ENCODE results near the gene RPS27L. TPM values are rescaled to one million over a fixed set of nuclear protein-coding genes. Genes with fewer than 3 reads are reported as not detected.
A peak's percentile ranks its signal among the peaks of the same experiment; 100 is the strongest.

The RPS27L gene
- polyA plus RNA-seq, 1 experiment, result 171 TPM

GRCh38 chr15:63187589-63188226 is 30.4 kb upstream of the RPS27L start:
- CTCF ChIA-PET, result no interaction called here
- no peaks in the 10 kb centered on the region for H3K36me3 ChIP-seq (ENCODE audit: control insufficient read depth, insufficient read depth, low read length)
- DNase-seq (ENCODE audit: low read depth), result no peak
- no peaks in the 10 kb centered on the region for H3K27me3 ChIP-seq (ENCODE audit: control insufficient read depth, insufficient read depth, low read length)
- POLR2A ChIA-PET, result no interaction called here
- TF ChIP-seq CTCF (IDR thresholded peaks at IDR 0.05; ENCODE audit: insufficient read depth, low read depth, low read length), result no peak
- no peak overlapping the region for H3K4me3 ChIP-seq (ENCODE audit: low read depth, low read length)

DNA sequence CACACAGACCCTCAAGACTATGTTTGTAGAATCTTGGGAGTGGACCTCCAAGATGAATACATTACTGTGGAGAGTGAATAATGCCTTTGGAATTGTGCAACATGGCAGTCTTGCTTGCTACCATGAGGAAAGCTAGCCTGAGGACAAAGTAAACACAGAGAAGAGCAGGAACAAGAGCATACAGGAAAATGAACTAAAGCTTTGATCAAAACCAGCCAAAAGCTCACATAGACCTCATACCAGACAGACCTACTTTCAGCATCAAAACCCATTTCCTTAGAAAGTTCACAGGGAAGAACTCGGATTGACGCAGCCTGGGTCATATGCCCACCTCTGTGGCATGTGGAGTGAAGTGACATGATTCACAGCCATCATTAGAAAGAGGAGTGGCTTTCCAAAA is 28.8 kb upstream of the RPS27L start:
- CTCF ChIA-PET, result interaction anchor here (1.0 kb wide), 1 partner anchor 10 kb away, joined by 3 read pairs; no protein-coding TSS in a partner anchor
- Histone ChIP-seq H3K4me3 (ENCODE audit: low read depth, low read length) (no peak overlapping the region), H3K27me3 (ENCODE audit: control insufficient read depth, insufficient read depth, low read length) (no peaks in the 10 kb centered on the region), H3K36me3 (ENCODE audit: control insufficient read depth, insufficient read depth, low read length) (no peaks in the 10 kb centered on the region)
- POLR2A ChIA-PET, result interaction anchor here (0.6 kb wide), 1 partner anchor 92 kb away, joined by 10 read pairs; no protein-coding TSS in a partner anchor
- peak; percentile 62 for DNase-seq (ENCODE audit: low read depth)
- TF ChIP-seq CTCF (IDR thresholded peaks at IDR 0.05; ENCODE audit: insufficient read depth, low read depth, low read length), result no peak

GRCh38 chr15:63185206-63185605 is 27.9 kb upstream of the RPS27L start:
- no peak overlapping the region for H3K4me3 ChIP-seq (ENCODE audit: low read depth, low read length)
- POLR2A ChIA-PET, result interaction anchor here (0.7 kb wide), 1 partner anchor 102 kb away, joined by 3 read pairs; no protein-coding TSS in a partner anchor
- H3K27me3 ChIP-seq (ENCODE audit: control insufficient read depth, insufficient read depth, low read length), result no peaks in the 10 kb centered on the region
- DNase-seq (ENCODE audit: low read depth), result no peak
- CTCF ChIA-PET, result interaction anchor here (0.6 to 1.0 kb wide), 4 partner anchors 11 to 302 kb away, joined by 3 read pairs; no protein-coding TSS in a partner anchor
- TF ChIP-seq CTCF (IDR thresholded peaks at IDR 0.05; ENCODE audit: insufficient read depth, low read depth, low read length), result no peak
- H3K36me3 ChIP-seq (ENCODE audit: control insufficient read depth, insufficient read depth, low read length), result no peaks in the 10 kb centered on the region

DNA sequence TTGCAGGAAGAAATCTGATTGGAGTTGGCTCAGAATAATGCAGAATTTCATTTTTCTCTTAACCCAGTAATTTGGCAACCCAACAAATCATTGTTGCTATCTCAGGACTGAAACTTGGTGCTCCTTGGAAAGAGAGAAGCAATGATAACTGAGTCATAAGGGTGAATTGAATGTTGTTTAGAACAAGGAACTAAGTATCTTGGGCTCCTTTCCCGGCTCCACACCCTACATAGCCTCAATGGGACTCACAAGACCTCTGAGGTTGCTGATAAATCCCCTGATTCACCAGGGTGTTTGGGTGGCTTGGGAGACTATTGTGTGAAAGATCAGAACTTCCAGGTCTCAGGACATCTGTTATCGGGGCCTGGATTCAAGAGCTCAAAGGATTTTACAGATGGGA is 24.4 kb upstream of the RPS27L start:
- DNase-seq (ENCODE audit: low read depth), result no peak
- H3K36me3 ChIP-seq (ENCODE audit: control insufficient read depth, insufficient read depth, low read length), result no peaks in the 10 kb centered on the region
- no peak for TF ChIP-seq CTCF (IDR thresholded peaks at IDR 0.05; ENCODE audit: insufficient read depth, low read depth, low read length)
- H3K27me3 ChIP-seq (ENCODE audit: control insufficient read depth, insufficient read depth, low read length), result no peaks in the 10 kb centered on the region
- ChIA-PET CTCF (no interaction called here), POLR2A (no interaction called here)
- H3K4me3 ChIP-seq (ENCODE audit: low read depth, low read length), result no peak overlapping the region

- H3K27me3 ChIP-seq (ENCODE audit: control insufficient read depth, insufficient read depth, low read length), result no peaks in the 10 kb centered on the region
- H3K4me3 ChIP-seq (ENCODE audit: low read depth, low read length), result no peak overlapping the region
- TF ChIP-seq CTCF (IDR thresholded peaks at IDR 0.05; ENCODE audit: insufficient read depth, low read depth, low read length), result no peak
- no peak for DNase-seq (ENCODE audit: low read depth)
- POLR2A ChIA-PET, result no interaction called here
- H3K36me3 ChIP-seq (ENCODE audit: control insufficient read depth, insufficient read depth, low read length), result no peaks in the 10 kb centered on the region
- CTCF ChIA-PET, result no interaction called here
These were observed 23.5 kb upstream of the RPS27L start for GRCh38 chr15:63180746-63181145.
